ENCODE measurements around the gene SFT2D3.

Gene SFT2D3, protein sequence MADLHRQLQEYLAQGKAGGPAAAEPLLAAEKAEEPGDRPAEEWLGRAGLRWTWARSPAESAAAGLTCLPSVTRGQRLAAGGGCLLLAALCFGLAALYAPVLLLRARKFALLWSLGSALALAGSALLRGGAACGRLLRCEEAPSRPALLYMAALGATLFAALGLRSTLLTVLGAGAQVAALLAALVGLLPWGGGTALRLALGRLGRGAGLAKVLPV

DNA sequence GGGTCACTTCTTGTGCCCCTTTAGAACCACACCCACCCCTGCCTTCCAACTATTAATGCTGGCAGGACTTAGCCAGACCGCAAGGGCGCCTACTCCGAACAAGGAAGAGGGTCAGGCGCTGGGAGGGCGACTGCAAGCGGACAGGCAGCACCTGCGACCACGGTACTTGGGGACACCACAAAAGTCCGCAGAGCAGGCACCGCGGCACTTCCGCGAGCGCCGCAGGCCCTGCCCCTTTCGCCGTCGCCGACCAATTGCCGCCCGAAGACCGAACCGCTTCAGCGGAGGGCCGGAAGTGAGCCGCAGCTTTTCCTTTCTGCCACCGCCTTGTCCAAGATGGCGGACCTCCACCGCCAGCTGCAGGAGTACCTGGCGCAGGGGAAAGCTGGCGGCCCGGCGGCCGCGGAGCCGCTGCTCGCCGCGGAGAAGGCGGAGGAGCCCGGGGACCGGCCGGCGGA lies at the start of gene SFT2D3:
SFT2D3 (plus strand) TSS at position 305 of the 458 bp plus-strand sequence; CDS start at position 337, 32 bp downstream.
- peak; percentile 96 for DNase-seq (ENCODE audit: low spot score)

DNA sequence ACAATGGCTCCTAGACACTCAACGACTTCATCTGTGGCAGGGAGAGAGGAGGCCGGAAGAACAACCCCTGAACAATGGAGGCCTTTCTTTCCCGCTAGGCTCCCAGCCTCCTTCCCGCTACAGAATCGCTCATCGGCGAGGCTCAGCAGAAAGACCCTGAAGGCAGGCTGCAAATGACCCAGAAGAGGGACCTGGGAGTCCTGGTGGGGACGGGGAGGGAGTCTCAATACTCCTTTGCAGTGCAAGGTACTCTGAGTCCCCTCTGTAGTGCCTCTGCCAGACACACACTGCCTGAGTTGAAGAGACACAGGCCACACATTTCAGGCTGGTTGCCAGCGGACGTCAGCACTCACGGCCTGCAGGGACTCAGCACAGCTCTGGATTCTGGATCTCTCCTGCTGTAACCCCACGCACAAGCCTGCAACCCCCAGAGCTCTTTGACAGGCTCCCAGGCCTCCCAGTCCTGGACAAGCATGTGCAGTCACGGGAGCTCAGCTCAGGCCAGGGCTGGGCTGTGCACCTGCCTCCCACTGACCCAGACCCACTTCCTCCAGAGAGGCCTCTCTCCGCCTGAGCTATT lies 49.2 kb upstream of the SFT2D3 start:
- DNase-seq (ENCODE audit: low spot score): no peak

DNA sequence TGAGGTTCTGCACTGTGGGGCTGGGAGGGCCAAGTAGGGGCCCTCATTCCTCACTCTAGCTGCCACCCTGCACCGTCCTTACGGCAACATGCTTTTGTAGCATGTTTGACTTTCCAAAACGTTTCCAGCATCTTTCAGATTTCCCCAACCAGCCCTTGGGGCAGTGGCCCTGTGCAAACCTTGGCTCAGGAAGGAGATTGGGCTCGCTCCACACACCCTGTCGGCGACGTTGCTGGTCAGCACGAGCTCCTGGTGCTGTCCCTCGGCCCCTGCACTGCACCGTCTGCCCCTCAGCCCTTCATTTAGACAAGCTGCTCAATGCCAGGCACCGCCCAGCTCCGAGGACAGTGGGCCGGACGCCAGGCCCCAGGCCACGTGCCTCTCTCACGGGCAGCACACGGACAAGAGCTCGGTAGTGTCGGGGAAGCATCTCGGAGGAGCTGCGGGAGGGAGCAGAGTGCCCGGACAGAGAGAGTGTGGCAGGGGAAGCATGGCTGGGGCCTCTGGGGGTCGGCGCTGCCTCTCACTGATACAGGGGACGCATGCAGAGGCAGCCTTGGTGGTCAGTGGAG lies 48.4 kb upstream of the SFT2D3 start:
- no peak for DNase-seq (ENCODE audit: low spot score)

DNA sequence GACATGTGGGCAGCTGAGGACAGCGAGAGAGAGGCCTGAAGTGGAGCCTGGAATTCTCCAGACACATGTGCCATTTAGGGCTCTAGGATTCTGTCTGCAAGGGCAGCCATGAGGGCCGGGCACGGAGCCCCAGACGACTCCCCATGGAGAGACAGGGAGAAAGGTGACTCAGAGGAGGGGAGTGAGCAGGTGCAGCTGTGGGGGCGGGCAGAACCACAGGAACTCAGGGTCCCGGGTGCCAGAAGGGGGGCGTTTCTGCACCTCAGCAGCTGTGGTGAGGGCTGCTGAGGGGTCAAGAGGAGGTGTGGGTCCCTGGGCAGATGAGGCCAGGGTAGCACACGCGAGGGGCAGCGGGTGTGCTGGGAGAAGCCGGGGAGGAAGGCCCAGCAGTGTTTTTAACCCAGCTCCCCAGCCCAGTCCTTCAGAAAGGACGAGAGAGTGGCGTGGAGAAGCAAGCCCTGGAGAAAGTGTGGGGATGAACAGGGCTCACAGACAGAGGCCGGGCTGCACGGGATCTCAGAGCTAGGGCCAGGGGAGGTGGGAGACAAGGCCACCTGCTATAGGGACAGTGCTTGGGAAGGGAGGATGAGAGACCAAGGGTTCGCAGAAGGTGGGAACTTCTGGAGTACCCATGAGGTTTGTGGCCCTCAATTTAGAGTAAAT lies 47.7 kb upstream of the SFT2D3 start:
- DNase-seq (ENCODE audit: low spot score): no peak

DNA sequence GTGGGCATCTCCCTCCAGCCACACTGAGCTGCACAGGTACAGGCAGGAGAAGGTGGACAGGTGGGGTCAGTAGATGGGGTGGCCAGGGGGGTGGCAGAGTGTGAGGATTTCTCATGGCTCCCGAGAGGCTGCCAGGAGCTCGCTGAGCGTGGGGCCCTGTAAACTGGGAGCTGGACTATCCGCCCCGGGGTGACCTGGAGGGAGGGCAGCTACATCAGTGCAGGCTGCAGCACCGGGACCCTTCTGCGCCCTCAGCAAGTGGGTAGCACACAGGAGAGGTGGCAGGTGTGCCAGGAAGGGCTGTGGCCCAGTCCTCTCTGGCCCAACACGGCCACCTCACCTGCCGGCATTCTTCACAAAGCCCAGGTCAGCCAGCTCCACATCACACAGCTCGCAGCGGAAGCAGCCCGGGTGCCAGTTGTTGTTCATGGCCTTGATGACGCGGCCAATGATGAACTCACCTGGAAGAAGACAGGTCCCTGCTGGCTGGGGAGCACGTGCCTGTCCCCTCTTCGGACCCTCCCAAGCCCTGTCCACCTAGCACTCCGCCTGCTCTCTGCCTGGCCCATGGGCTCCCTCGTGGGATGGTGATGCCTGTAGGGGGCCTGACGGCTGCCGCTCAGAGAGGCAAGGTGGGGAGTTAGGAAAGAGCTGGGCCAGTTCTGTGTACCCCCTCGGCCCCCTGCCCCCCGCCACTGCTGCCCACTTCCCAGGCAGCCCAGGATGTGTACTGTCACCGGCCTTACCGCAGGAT lies 47.0 kb upstream of the SFT2D3 start:
- no peak for DNase-seq (ENCODE audit: low spot score)

DNA sequence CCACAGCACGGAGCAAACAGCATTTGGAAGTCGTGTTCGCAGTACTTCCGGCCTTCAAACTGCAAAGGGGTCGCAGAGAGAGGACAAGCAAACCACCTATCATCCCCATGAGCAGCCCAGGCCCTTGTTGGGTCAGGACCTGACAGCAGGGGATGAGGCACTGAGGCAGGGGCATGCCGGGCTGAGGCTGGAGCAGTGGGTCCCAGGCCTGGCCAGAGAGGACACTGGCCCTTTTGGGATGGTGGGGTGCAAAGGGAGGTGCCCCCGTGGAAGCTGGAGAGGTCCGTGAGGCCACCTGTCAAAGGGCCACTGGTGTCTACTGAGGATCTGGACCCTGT lies 46.5 kb upstream of the SFT2D3 start:
- DNase-seq (ENCODE audit: low spot score): no peak

DNA sequence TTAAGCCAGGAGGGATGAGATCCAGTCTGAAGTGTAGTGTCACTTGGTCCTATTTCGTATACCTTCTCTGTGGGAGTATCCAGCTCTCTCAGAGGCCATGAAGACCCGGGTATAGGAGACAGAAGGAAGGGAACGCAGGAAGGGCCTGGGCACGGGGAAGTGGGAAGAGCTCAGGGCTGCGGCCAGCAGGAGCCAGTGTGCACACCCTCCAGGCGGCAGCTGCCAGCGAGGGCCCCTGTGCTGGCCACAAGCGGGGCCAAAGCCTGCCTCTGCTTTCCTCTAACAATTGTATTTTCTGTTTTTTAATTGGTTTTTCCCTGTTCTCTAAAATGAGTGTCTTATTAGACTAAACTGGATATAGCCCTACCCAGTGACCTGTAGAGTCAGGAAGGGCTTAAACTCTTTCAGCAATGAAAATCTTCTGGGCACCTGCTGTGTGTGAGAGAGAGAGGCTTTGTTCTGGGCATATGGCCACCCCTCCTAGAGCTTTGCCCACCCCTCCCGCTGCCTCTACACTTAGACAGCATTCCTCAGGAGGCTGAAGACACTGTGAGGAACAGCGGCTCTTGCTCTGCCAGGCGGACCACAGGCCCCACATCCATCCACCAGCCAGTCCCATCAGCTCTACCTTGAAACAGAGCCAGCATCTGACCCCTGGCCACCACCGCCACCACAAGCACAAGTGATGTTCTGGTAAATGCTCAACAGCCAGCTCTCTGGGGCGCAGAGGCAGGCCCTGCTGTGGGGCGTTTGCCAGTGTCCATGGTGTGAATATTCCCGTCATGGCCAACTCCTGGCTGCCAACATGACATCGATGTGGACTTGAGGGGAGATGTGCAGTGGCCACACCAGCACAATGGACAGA lies 45.9 kb upstream of the SFT2D3 start:
- DNase-seq (ENCODE audit: low spot score): no peak

DNA sequence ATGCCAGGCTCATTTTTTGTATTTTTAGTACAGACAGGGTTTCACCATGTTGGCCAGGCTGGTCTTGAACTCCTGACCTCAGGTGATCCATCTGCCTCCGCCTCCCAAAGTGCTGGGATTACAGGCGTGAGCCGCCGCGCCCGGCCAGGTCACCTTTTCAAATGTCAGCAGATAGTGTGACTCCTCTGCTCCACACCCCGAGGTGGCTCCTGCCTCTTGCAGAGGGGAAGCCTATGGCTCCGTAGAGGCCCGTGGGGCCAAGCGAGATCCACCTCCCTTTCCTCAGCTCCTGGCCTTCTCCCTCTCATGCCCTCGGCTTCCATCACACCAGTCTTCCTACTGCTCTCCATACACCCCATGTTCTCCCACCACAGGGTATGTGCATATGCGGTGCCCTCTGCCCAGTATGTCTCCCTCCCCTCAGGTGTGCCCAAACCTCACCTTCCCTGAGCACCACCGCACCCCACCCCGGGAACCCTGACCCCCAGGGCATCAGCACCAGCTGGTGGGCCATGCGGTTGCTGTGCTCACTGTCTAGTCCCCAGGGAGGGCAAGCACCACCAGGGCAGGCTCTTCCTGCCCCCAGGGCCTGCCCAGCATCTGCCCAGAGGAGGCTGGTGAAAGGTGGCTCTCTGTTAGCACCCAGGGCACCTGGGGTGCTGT lies 44.6 kb upstream of the SFT2D3 start:
- DNase-seq (ENCODE audit: low spot score): no peak

DNA sequence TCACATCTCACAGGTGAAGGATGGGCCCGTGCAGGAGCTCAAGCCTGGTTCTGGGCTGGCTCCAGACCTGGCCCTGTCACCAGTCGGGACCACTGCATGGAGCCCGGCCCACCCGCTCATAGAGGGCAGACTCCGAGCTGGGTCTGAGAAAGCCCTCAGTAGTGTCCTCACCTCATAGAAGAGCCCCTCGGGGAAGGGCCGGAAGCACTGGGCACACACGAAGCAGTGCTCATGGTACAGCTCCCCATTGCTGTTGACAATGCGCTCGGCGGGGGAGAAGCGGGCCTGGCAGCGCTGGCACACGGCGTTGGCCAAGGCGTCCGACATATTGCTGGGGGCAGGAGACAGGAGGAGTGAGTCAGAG lies 44.1 kb upstream of the SFT2D3 start:
- no peak for DNase-seq (ENCODE audit: low spot score)

DNA sequence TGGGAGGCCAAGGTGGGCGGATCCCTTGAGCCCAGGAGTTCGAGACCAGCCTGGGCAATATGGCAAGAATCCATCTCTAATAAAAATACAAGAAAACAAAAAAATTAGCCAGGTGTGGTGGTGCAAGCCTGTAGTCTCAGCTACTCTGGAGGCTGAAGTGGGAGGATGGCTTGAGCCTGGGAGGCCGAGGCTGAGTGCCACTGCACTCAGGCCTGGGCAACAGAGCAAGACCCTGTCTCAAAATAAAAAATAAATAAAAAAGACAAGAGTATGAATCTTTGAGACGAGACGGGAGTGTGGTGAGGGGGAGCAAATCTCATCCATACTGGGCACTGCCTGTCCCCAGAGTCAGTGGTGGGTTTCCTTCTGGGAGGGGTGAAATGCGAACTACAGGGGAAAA lies 43.2 kb upstream of the SFT2D3 start:
- no peak for DNase-seq (ENCODE audit: low spot score)

DNA sequence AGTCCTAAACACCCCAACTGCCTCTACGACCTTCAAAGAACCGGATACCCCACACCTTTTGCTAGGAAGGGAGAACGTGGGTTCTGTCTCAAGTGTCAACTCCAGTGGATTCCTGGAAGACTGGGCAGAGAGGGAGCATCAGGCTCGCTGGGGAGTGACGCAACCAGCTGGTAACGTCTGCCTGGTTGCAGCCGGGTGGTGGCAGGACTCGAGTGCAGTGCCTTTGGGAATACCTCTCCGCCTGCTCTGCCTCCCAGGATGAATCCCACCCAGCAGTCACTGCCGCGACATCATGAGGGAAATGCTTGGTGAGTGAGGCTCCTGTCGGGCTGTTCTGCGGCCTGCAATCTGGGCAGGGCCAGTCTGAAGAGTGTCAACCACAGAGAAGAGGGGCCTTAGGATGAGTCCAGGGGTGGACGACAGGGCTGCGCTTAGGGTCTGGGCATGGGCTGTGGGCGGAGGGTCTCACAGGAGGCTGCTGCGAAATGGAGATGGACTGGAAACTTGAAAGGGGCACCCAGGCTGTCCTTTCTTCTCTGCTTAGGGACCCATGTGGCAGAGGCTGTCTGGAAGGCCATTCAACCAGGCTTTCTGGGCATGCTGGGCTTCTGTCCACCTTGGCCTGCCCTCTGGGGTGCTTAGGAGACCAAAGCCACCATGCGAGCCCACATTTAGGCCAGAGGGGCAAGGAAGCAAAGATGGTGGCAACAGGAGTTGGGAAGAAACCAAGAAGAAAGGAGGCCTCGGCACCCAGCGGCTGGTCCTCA lies 42.5 kb upstream of the SFT2D3 start:
- DNase-seq (ENCODE audit: low spot score): no peak

DNA sequence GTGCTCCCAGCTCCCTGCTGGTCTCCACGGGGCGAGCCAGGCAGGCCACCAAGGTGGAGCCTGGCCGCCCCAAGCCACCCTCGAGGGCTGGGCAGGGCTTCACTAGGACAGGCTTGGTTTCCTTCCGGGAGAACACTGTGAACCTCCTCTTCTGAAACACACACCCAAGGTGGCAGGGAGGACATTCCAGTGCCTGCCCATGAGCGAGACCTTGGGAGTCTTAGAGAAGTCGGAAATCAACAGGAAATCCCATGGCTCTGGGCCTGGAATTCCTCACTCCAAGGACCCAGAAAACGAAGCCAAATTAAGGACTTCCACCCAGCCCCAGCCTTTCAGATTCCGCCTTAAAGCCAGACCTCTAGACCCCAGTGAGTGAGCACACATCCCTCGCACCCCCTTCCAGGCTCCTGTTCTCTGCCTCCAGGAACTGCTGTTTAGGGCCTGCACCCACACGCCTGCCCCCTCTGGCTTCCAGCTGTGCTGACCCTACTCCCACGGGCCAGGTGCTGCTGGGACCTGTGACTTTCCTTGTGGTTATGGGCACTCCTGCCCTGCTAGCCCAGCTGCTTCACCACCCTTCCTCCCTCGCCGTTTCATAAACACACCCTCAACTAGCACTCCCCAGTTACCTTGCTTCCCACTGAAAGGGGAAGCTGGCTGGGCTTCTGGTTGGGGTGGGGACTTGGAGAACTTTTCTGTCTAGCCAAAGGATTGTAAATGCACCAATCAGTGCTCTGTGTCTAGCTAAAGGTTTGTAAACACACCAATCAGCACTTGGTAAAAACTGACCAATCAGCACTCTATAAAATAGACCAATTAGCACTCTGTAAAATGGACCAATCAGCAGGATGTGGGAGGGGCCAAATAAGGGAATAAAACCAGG lies 41.6 kb upstream of the SFT2D3 start:
- no peak for DNase-seq (ENCODE audit: low spot score)

DNA sequence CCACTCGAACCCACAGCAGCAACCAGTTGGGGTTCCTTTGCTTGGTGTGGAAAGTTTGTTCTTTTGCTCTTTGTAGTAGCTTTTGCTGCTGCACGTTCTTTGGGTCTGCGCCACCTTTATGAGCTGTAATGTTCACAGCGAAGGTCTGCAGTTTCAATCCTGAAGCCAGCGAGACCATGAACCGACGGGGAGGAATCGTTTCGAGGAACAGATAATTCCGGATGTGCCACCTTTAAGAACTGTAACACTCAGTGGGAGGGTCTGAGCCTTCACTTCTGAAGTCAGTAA lies 41.1 kb upstream of the SFT2D3 start:
- DNase-seq (ENCODE audit: low spot score): no peak

DNA sequence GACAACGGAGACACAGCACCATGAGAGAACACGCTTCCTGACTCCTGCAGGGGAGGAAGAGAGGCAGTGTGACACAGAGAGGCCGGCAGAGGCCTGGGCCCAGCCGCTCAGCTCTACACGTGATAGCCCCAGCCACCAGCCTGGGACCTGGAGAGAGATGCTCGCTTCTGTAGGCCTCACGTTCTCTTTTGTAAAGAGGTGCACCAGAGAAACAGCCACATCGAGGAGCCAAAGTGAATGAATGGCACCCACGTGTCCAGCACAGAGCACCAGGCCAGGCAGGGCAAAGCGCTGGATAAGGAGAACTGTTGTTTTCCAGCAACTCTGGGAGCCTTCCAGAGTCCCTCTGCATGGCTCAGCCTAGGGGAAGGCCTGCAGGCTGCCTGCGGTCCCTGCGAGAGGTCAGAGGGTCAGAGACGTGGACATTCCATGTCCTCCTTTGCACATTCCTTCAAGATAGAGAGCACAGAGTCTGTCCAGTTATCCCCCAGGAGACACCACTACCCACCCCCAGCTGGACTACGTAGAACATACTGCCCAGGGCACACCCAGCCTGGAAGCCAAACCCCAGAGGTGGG lies 40.1 kb upstream of the SFT2D3 start:
- peak; percentile 89 for DNase-seq (ENCODE audit: low spot score)

DNA sequence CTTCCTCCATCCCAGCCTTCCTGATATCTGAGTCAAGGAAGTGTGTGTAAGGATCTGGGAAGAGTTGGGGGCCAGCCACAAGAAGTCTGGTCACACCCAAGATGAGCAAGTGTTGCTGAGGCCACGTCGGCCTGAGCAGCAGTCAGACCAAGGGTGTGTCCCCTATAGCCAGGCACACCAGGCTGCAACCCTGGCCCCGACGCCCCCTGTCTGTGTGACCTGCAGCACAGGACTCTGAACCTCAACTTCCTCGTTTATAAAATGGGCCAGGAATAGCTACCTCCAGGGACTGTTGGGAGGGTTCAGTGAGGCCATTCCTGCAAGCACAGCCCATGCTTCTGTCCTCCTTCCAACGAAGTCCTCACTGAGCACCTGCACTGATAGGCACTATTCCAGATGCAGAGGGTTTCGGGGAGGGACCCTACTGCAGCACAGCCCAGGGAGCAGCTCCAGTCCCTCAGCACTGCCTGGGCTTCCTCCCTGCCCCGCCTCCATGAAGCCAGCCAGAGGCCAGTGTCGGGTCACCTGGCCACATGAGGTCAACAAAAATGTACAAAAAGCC lies 39.3 kb upstream of the SFT2D3 start:
- peak; percentile 59 for DNase-seq (ENCODE audit: low spot score)

DNA sequence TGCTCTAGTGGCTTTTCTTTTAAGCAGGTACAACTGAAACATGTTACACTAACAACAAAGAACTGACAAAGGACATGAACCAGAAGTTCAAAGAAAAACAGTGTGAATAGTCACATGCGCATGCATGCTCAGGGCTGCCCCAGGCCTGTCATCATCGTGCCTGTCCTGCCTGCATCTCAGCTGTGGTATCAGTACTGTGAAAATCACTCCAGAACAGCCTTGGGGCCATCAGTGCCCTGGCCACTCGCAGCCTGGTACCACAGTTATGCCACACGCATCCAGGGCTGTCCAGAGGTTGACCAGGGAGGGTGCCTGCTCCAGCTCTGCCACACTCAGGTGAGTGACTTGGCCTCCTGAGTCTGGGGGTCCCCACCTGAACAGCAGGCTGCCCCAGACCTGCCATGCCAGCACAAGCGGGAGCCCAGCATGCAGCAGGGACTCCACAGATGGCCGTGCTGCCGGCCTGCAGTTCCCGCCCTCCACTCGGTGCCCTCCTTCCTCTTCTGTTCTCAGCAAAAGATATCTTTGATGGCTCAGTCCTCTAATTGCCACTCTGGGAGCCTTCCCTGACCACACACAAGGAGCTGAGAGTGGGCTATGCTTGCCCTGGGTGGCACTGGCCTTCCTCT lies 38.2 kb upstream of the SFT2D3 start:
- DNase-seq (ENCODE audit: low spot score): peak; percentile 58

DNA sequence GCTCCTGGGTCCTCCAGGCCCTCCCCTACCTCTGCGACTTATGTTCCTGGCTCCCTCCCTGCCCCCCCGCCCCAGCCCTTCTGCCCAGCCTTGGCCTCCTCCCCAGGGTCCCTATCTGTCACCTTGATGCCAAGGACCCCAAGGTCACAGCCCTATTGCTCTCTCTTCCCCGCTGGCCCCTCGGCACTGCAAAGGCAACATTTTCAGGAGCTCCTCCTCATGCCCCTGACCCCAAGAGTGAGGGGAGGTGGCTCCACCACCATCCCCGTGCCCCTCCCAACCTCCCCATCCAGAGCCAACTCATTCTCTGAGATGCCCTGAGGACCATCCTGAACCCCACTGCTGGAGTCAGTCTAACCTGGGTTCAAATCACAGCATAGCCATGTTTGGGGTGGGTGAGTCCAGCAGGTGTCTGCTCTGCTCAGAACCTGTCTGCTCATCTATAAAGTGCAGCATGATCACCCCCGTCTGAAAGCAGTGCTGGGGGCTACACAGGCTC lies 37.7 kb upstream of the SFT2D3 start:
- no peak for DNase-seq (ENCODE audit: low spot score)
